CD4-positive, alpha-beta T cell treated with Interleukin-6 for 4 hours (primary cell): ENCODE results near the gene B3GLCT.
"Not testable (repeated sequence)": the region's sequence is repeated elsewhere in the genome, so short reads cannot be mapped to it uniquely, and the experiment has no call there.

Source experiments
- DNase-seq: peaks from one replicate; pipeline ENCODE4 v3.0.0-alpha.2; 2020; ENCODE audit warnings: mixed read lengths

Gene B3GLCT

DNA sequence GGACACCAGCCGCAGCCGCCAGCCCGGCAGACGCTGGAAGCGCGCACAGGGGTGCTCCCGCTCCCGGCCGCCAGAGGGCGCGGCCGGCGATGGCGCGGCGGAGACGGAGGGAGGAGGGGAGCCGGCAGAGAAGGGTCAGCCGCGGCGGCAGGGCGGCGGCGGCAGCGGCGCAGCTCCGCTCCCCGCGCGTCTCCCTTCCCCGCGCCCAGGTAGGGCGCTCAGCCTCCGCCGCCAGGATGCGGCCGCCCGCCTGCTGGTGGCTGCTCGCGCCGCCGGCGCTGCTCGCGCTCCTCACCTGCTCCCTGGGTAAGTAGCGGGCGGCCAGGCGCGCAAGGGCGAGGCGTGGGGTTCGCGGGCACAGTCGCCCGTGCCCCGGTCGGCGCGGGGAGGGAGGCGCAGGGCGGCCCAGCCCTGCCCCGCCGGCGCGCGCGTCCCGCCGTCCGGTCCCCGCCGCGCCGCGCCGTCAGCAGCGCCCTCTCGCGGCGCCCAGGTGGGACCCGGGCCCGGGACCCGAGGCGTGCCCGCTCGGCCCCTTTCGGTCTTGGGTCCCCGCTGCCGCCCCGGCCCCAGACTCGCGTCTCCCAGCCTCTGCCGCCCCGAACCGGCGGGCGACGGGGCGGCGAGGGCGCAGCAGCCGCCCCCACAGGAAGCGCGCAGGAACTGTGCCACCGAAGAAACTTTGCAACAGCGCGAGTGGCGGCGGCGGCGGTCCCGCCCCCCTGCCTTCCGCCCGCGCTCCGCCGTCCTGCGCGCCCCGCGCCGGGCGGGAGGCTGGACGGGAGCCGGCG, at the start of gene B3GLCT:
TSS of gene B3GLCT (plus strand) at position 127 of the 788 bp plus-strand sequence. CDS start at position 237, 110 bp downstream.
- peak; percentile 83 for DNase-seq

GRCh38 chr13:31150315-31150985, 49.3 kb upstream of the B3GLCT start:
- DNase-seq: no peak

- DNase-seq: no peak
Observed at GRCh38 chr13:31151837-31152236, 47.9 kb upstream of the B3GLCT start.

DNA sequence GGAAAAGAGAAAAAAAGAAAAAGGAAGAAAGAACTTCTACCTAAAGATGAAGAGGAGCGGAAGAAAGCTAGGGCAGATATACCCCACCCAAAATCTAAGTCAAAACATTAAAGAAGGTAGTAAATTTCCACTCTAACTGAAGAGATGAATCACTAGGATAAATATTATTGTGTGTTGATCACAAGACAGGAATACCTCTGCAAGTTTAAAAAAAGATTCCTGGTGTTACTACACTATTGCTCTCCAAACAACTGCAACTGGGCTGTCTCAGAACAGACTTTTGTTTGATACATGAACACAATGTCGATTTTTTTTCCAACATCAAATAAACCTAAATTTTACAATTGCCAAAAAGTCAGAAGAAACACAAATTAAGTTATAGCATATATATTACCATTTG, 44.8 kb upstream of the B3GLCT start:
- DNase-seq: no peak

DNA sequence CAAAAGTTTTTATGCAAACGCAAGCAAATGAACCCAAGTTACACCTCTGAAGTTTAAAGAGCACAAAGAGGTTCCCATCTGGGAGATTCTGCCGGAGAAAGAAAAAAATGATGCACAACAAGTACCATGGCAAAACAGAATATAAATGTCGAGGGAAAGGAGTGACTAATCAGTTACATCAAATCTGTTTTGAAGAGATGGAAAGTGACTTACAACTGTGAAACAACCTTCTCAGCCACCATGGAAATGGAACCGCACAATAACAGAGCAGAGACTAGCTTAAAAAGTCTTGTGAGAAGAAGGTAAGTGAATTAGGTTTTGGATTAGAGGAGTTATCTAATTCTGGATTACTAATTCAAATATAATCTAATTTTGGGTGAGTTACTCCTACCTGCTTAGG, 40.5 kb upstream of the B3GLCT start:
- no peak for DNase-seq

DNA sequence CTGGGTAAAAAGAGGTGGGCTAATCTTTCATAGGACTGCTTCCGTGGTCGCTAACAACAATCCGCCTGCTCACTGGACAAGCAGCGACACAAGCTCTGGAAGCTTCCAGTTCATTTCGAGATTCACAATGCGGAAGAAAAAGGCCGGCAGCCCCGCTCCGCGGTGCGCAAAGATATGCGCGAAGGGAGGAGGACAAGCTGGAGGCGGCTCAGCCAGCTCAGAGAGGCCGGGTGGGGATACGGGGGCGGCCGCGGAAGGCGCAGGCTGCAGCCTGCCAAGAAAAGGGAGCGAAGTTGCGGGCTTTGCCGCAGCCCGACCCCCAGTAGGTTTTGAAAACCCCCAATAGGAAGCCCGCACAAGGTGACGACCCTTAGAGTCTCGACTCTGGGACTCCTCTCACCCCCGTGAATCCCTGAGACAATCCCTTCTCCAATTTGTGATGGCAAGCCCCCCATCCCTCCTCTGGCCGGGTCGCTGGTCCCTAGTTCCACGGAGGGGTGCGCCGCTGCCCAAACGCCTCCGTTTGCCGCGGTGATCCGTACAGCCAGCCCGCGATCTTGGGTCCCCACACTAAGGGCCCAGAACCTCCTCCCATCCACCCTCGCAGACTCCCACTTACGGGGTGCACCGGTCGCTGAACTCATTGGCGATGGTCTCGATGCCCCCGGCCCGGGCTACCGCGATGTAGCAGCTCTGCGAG, 38.8 kb upstream of the B3GLCT start:
- DNase-seq: peak; percentile 61

- DNase-seq: peak; percentile 99
Observed at GRCh38 chr13:31161557-31162150, 38.1 kb upstream of the B3GLCT start, which contains the start of gene HSPH1. HSPH1 (minus strand) TSS chr13:31161904; CDS start chr13:31161582, 322 bp downstream.

DNA sequence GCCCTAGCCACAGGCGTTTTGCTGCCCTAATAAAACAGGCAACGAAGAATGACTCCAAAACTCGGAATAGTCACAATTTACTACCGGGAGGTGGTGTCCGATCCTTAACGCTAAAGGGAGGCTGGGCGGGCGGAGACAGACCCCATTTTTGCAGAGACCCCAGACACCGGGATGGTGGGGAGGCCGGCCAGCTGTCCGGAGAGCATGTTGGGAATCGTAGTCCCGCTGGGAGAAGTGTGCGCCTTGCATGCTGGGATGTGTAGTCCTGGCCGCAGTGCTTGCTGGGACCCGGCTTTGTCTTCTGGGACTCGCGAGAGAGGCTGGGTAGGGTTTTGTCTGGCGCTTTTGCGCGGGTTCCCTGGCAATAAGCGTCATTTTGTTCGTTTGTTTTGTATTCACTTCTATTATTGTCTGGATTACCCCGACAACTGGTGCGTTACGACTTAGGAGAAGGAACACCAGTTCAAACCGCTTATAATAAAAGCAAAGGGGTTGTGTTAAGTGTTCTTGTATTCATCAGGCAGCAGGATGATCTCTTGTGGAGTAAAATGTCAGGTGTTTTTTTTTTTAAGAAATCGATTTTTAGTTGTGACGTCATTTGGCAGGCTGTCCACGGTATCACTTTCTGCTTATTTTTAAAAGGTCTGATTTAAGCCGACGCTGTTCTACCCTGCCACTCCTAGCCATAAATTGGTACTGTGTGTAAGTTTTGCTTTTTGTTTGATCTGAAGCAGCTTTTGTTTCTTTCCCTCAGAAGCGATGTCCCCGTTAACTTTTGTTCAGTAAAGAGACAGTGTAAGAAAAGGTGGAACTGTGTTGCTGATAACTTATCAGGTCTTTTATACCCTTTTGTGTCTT, 37.4 kb upstream of the B3GLCT start:
- peak; percentile 95 for DNase-seq

DNA sequence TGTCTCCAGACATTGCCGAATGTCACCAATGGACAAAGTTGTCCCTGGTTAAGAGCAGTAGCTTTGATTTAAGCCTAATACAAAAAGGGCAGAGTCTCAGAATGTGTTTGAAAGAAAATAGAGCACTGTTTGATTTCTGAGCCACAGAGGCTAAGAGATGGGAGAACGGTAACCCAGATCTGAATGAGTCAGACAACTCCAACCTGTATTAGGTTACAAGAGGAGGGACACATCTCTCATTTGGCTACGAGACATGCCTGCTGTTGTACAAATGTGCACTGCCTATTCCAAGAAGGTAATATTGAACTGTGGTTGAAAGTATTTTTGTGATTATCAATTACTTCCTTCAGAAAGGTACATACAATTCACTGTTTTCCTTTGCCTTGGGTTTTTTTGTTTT, 33.2 kb upstream of the B3GLCT start:
- DNase-seq: no peak

DNA sequence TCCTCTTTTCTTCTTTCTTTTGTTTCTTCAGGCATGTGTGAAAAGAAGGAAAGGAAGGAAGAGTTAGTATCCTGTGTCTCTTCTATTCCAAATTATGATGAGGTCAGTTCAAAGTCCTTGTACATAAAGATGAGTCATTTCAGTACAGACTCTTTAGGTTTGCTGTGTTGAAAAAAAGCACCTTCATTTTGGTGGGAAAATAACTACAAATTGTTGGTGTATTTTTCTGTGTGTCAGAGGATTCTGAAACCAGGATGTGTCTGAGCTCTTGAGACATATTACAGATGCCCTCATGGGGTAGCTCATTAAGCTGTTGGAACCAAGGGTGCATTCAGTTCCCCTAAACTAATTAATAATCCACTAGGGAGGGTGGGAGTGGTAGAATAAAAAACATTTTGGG, 32.3 kb upstream of the B3GLCT start:
- no peak for DNase-seq

GRCh38 chr13:31168166-31168565, 31.6 kb upstream of the B3GLCT start:
- no peak for DNase-seq

- DNase-seq: no peak
Observed at GRCh38 chr13:31168736-31169135, 31.0 kb upstream of the B3GLCT start.

GRCh38 chr13:31172001-31172400, 27.8 kb upstream of the B3GLCT start:
- DNase-seq: no peak

DNA sequence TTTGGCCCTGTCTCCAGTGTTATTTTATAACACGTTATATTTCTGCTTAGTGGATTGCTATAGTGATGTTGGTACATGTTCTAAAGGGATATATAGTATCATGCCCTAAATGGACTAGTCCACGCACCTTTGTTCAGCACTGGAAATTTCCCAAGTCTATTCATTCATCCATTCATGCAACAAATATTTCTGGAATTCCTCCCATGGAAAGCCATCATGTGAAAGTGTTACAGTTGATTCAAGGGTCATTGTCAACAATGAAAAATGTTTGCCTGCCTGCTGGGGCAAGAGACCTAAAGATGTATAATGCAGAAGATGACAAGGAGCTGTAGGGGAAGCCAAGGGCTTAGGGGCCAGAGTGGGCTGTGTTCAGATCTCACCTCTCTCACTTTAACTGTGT, 27.2 kb upstream of the B3GLCT start:
- DNase-seq: no peak

- DNase-seq: no peak
Observed at GRCh38 chr13:31174018-31174417, 25.8 kb upstream of the B3GLCT start.

DNA sequence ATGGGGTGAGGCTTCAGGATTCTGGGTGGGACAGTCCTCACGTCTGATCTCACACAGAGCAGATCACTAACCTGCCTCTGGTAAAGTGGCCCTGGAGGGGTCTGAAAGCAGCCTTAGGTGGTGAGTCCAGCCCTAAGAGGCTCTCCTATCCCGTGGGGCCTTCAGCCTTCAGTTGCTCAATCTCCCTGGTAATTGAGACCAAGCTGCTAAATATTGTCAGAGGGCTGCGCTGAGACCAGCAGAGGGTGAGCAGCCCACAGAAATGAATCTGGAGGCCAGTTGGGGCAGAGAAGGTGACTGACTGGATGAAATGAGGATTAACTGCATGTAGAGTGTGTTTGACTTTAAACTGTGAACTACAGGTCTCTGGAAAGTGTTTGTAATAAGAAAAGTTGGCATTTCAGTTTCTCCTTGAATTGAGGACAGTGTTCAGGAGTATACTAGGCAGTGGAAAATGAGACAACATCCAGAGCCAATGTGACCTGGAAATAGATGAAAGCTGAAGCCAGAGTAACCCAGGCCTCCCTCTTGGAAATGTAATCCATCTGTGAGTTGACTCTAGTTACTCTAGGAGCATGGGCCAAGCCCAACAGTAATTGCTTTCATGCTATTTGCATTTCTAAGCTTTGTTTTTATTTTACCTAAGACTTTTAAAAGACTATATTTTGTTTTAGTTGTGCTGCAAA, 23.8 kb upstream of the B3GLCT start:
- no peak for DNase-seq

DNA sequence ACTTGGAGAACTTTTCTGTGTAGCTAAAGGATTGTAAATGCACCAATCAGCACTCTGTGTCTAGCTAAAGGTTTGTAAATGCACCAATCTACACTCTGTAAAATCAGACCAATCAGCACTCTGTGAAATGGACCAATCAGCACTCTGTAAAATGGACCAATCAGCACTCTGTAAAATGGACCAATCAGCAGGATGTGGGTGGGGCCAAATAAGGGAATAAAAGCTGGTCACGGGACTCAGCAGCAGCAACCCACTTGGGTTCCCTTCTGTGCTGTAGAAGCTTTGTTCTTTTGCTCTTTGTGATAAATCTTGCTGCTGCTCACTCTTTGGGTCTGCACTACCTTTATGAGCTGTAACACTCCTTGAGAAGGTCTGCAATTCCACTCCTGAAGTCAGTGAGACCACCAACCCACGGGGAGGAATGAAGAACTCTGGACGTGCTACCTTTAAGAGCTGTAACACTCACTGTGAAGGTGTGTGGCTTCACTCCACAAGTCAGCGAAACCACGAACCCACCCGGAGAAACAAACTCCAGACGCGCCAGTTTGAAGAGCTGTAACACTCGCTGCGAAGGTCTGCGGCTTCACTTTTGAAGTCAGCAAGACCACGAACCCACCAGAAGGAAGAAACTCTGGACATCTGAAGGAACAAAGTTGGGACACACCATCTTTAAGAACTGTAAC, 21.8 kb upstream of the B3GLCT start:
- DNase-seq: not testable (repeated sequence)

DNA sequence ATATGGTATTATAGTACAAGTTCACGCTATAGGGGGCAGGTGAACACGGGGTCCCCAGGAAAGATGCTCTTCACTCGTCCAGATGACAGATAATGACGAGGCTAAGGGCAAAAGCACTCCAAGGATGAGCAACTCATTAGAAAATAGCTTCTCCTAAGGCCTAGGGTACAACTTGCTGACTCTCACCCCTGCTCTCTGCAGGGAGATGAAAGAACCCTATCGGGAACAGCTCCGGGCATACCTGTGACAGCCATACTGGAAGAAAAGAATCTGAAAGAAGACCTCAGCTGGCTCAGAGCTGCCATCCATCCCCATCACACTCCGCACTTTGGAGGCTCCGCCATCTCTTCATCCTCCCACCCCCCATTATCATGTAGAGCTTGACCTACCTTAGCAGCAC, 20.5 kb upstream of the B3GLCT start:
- DNase-seq: no peak

DNA sequence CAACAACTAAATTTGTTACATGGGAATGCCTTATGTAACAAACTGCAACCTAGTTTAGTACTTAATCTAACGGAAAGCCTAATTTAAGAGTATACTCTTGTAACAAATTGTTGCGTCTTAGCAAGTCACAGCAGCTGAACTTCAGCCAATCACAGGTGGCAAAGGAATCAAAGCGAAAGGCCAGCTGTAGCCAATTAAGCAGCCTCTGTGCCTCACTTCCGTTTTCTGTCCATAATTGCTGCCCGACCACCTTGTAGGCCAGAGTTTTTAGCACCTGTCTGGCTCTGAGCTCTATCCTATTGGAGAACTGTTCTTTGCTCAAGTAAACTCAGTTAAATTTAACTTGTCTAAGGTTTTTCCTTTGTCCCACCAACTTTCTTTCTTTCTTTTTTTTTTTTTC, 20.0 kb upstream of the B3GLCT start:
- DNase-seq: no peak

DNA sequence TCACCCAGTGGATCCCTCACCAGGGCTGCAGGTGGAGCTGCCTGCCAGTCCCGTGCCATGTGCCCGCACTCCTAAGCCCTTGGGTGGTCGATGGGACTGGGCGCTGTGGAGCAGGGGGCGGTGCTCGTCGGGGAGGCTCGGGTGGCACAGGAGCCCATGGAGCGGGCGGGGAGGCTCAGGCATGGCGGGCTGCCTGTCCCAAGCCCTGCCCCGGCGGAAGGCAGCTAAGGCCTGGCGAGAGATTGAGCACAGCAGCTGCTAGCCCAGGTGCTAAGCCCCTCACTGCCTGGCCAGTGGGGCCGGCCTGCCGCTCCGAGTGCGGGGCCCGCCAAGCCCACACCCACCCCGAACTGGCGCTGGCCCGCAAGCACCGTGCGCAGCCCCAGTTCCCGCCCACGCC, 16.8 kb upstream of the B3GLCT start:
- no peak for DNase-seq

- no peak for DNase-seq
Observed at GRCh38 chr13:31184451-31184850, 15.3 kb upstream of the B3GLCT start.
